GM20431 (cell line): Measurements from ENCODE around the gene NAALAD2.
"Not testable (repeated sequence)": the region's sequence is repeated elsewhere in the genome, so short reads cannot be mapped to it uniquely, and the experiment has no call there.

ENCODE experiments used
- in situ Hi-C: fragments of 300-500 bp; cut with MseI, MboI; formaldehyde crosslinking; loops from one replicate; pipeline ENCODE4 v1.15.0; 2020; ENCODE audit warnings: low sequenced_read_pairs; ENCODE audit not compliant: unreplicated experiment

Gene NAALAD2

GRCh38 chr11:90235526-90235925 is 101.1 kb downstream of the NAALAD2 start:
- in situ Hi-C loops, result no loop called here

DNA sequence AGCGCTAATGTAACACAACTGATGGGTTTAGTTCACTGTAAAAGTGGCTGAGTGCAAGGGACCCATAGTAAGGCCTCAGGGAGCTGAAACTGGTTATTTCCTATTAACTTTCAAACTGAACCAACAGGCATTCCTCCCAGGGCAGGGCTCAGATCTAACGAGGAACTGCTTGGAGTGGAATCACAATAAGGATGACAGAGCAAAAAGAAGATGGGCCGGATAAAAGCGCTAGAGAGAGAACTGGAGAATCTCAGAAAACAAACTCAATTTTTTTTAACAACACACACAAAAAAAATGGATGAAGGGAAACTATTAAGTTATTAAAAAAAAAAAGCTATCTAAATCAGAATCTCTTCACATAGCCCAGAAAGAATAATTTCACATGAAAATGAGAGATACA is 102.5 kb downstream of the NAALAD2 start:
- in situ Hi-C loops, result no loop called here

DNA sequence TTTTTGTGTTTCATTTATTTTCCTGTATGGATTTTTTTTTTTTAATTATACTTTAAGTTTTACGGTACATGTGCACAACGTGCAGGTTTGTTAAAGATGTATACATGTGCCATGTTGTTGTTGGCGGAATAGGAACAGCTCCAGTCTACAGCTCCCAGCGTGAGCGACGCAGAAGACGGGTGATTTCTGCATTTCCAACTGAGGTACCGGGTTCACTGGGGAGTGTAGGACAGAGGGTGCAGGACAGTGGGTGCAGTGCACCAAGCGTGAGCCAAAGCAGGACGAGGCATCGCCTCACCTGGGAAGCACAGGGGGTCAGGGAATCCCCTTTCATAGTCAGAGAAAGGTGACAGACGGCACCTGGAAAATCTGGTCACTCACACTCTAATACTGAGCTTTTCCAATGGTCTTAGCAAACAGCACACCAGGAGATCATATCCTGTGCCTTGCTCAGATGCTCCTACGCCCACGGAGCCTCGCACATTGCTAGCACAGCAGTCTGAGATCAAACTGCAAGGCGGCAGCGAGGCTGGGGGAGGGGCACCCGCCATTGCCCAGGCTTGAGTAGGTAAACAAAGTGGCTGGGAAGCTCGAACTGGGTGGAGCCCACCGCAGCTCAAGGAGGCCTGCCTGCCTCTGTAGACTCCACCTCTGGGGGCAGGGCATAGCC is 105.6 kb downstream of the NAALAD2 start:
- in situ Hi-C loops, result not testable (repeated sequence)

DNA sequence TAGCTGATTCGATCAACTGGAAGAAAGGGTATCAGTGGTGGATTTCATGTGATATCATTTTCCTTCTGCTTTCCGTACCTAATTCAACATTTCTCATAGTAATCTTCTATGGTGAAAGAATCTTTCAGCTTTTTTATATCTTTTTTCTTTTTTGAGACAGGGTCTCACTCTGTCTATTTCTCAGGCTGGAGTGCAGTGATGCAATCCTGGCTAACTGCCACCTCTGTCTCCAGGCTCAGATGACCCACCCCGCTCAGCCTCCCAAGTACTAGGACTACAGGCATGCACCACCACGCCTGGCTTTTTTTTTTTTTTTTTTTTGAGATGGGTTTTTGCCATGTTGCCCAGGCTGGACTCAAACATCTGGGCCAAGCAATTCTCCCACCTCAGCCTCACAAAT is 107.0 kb downstream of the NAALAD2 start:
- in situ Hi-C loops, result no loop called here
